Heart left ventricle (tissue), 16 donors: ENCODE data around the gene LYG1. TPM values are rescaled to one million over a fixed set of nuclear protein-coding genes. Genes with fewer than 3 reads are reported as not detected.

Source experiments
- ATAC-seq, 4 donors: fragments of 200-7000 bp; cut with Tn5 transposase; one replicate each; pipeline ENCODE4 v1.9.1; 2020 to 2022; ENCODE audit warnings: moderate library complexity in 4 of 4, mild to moderate bottlenecking in 3 of 4, moderate number of reproducible peaks in 1 of 4
- DNase-seq, 5 donors: peaks; one replicate each; pipeline ENCODE4 v3.0.0-alpha.2; 2020
- H3K27ac ChIP-seq, 12 donors: fragments of 200-600 bp; sonication (generic) in 4 of 12; one replicate each; pipeline versions ENCODE4 v1.5.0 to v1.8.0; 2016 to 2022; ENCODE audit warnings: mild to moderate bottlenecking in 2 of 12
- H3K27me3 ChIP-seq, 9 donors: fragments of 200-600 bp; sonication (generic) in 2 of 9; one replicate each; pipeline versions ENCODE4 v1.5.1 to v1.8.0; 2016 to 2022; ENCODE audit warnings: mild to moderate bottlenecking in 3 of 9
- H3K36me3 ChIP-seq, 9 donors: fragments of 200-600 bp; sonication (generic) in 2 of 9; one replicate each; pipeline versions ENCODE4 v1.5.0 to v1.8.0; 2018 to 2022; ENCODE audit warnings: mild to moderate bottlenecking in 2 of 9
- H3K4me1 ChIP-seq, 12 donors: fragments of 200-600 bp; sonication (generic) in 4 of 12; one replicate each; pipeline versions ENCODE4 v1.5.0 to v1.8.0; 2016 to 2022; ENCODE audit warnings: mild to moderate bottlenecking in 3 of 12
- H3K4me3 ChIP-seq, 12 donors: fragments of 200-600 bp; sonication (generic) in 4 of 12; one replicate each; pipeline versions ENCODE4 v1.5.0 to v1.8.0; 2017 to 2022; ENCODE audit warnings: mild to moderate bottlenecking in 9 of 12, moderate library complexity in 4 of 12
- H3K9me3 ChIP-seq, 12 donors: fragments of 200-600 bp; sonication (generic) in 4 of 12; one replicate each; pipeline versions ENCODE4 v1.5.0 to v1.8.0; 2016 to 2022; ENCODE audit warnings: mild to moderate bottlenecking in 1 of 12
- CTCF ChIP-seq, 12 donors: fragments of 200-600 bp; sonication (generic) in 4 of 12; IDR thresholded peaks; one replicate each; pipeline versions ENCODE4 v1.5.0 to v1.8.0; 2018 to 2022; ENCODE audit warnings: antibody characterized with exemption in 12 of 12, mild to moderate bottlenecking in 5 of 12
- POLR2A ChIP-seq, 2 donors: fragments of 450-650 bp; IDR thresholded peaks; one replicate each; pipeline ENCODE4 v1.6.1; 2017; ENCODE audit warnings: antibody characterized with exemption in 2 of 2, mild to moderate bottlenecking in 2 of 2, moderate library complexity in 2 of 2
- WGBS, 4 donors: extraction: QIAGEN DNeasy Blood & Tissue Kit in 2 of 4; methylation state at CpG; one replicate each; pipeline versions ENCODE4 v1.1.5 to v1.1.7; 2013 to 2018; 5-methylcytosine and 5-hydroxymethylcytosine counted together
- intact Hi-C, 10 donors: fragments of 100-400 bp; cut with DNase I; formaldehyde crosslinking; loops; one replicate each; pipeline versions ENCODE4 v1.11.1 to v1.14.2; 2022
- polyA plus RNA-seq, 2 donors: library from polyadenylated mRNA; stranded (reverse); fragments of 200-250 nt; gene quantifications; one replicate each; pipeline ENCODE4 v1.2.3, GENCODE V29; 2013
- total RNA-seq, 9 donors: library from RNA; depleted of rRNA in 2 of 9; stranded (reverse); fragments of >200 nt in 2 of 9; fragmentation: NEBNext Ultra II Directional in 3 of 9; extraction: Animal tissue kit (Norgen Biotek cat#: 25700) in 3 of 9; gene quantifications; one replicate each; pipeline versions ENCODE4 v1.1.0 to v1.2.4, GENCODE V29; 2016 to 2023
- donor health status: ischemic (EF 13 %, LVEDD 7.1; RV severe dilation, severe dysfunction).
- donor health status: healthy with polysubstance abuse.
- donor health status: DM: no; HTN: yes; CAD: no.
- donor health status: DM: no; HTN: no; CAD: no.
- donor health status: ischemic (EF 25% LVEDD 6.9; RV normal size, moderate dysfunction).
- donor health status: ischemic (EF 25% LVEDD 5.7; RV mildly dilated, moderate dysfunction).
- donor health status: healthy.
- donor health status: DM: yes; HTN: yes; CAD: no.
- donor health status: ischemic (EF 35%, LVEDD 5.7; RV mildly dilated, moderate dysfunction).
- donor health status: nonischemic (EF 11% LVEDD 7.7; RV severe dilation, severe dysfunction).
- donor health status: DM: yes; HTN: yes; CAD: no.
- donor health status: PGD.
- donor health status: ischemic (EF 29% LVEDD 5.4; RV normal size, mild dysfunction).
- donor health status: nonischemic (EF 23%, LVEDD 6.1; RV moderate dilation, normal function).

The LYG1 gene
- total and polyA plus RNA-seq, 11 donors, result 0.29 to 1.2 (median 0.57) TPM; not detected in 3

GRCh38 chr2:99317161-99317872 lies 16.3 kb upstream of the LYG1 start:
- DNase-seq (no peak), ATAC-seq (no peak)
- TF ChIP-seq CTCF (IDR thresholded peaks at IDR 0.05), result no peak
- TF ChIP-seq POLR2A (IDR thresholded peaks at IDR 0.05), result no peak
- no peaks in the 10 kb centered on the region for H3K27me3 ChIP-seq
- H3K4me1 ChIP-seq, result no peaks in the 10 kb centered on the region
- no peak overlapping the region for H3K4me3 ChIP-seq
- no peak overlapping the region for H3K27ac ChIP-seq
- H3K9me3 ChIP-seq, result peaks cover 0 to 9% (median 0%) of the 10 kb centered on the region in 12 donors
- 97 to 99% (median 98%) methylated on average over 9 of the region's 9 CpGs for WGBS, 4 donors
- peaks cover 0 to 56% (median 52%) of the 10 kb centered on the region in 9 donors for H3K36me3 ChIP-seq
- intact Hi-C loops, result no loop called here

- Histone ChIP-seq H3K27ac (no peak overlapping the region), H3K36me3 (peaks cover 0 to 22% (median 11%) of the 10 kb centered on the region in 9 donors), H3K4me3 (no peak overlapping the region), H3K27me3 (no peaks in the 10 kb centered on the region), H3K9me3 (no peaks in the 10 kb centered on the region), H3K4me1 (no peaks in the 10 kb centered on the region)
- 94 to 97% (median 97%) methylated on average over 7 of the region's 7 CpGs for WGBS, 4 donors
- no peak for TF ChIP-seq CTCF (IDR thresholded peaks at IDR 0.05)
- no peak for TF ChIP-seq POLR2A (IDR thresholded peaks at IDR 0.05)
- DNase-seq (no peak), ATAC-seq (no peak)
- intact Hi-C loops, result no loop called here
These were observed 1.4 kb downstream of the LYG1 start for GRCh38 chr2:99299580-99299979.

DNA sequence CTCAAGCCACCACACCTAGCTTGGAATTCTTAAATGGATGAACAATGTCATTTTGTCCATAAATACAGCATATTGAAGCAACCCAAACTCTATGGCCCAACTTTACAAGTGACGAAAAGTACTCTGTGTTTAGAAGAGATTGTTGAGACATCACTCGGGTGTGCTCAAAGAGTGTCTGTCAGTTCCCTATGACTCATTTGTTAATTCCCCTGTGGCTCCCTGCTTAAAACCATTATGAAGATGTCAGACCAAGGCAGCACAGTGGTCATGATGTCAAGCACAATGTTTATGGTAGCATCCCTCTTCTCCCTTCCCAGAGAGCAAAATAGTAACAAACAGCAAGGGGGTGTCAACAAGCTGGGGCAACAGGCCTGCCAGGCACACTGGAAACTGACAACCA lies 3.0 kb downstream of the LYG1 start:
- TF ChIP-seq POLR2A (IDR thresholded peaks at IDR 0.05), result no peak
- TF ChIP-seq CTCF (IDR thresholded peaks at IDR 0.05), result no peak
- H3K27me3 ChIP-seq, result no peaks in the 10 kb centered on the region
- H3K27ac ChIP-seq, result no peak overlapping the region
- H3K36me3 ChIP-seq, result peaks cover 0 to 14% (median 6%) of the 10 kb centered on the region in 9 donors
- no peak for ATAC-seq
- DNase-seq, result no peak
- intact Hi-C loops, result no loop called here
- H3K9me3 ChIP-seq, result no peaks in the 10 kb centered on the region
- 64 to 88% (median 77%) methylated on average over 2 of the region's 2 CpGs for WGBS, 4 donors
- H3K4me3 ChIP-seq, result no peak overlapping the region
- no peaks in the 10 kb centered on the region for H3K4me1 ChIP-seq

DNA sequence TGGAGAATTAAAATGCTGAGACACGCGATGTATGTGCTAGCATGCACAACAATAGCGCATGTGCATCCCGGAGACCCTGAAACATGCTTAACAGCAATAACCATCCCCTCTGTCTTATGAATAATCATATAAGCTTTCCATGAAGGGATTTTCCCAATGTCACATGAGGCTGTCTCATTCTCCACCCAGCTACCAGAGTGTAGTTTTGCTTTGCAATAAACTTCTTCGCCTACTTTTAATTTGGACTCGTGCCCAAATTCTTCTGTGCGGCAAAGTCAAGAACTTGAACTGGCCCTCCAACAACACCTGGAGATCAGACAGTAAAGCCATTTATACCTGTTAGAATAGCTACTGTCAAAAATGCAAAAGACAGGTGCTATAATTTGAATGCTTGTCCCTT lies 15.5 kb downstream of the LYG1 start:
- no peak for DNase-seq
- Histone ChIP-seq H3K4me3 (no peak overlapping the region), H3K4me1 (no peaks in the 10 kb centered on the region), H3K36me3 (peaks cover 0 to 37% (median 15%) of the 10 kb centered on the region in 9 donors), H3K27me3 (no peaks in the 10 kb centered on the region), H3K9me3 (peaks cover 0 to 3% (median 0%) of the 10 kb centered on the region in 12 donors), H3K27ac (no peak overlapping the region)
- intact Hi-C loops, result no loop called here
- WGBS, 4 donors, result 91 to 93% (median 92%) methylated on average over 7 of the region's 7 CpGs
- ATAC-seq, result no peak
- no peak for TF ChIP-seq POLR2A (IDR thresholded peaks at IDR 0.05)
- TF ChIP-seq CTCF (IDR thresholded peaks at IDR 0.05), result no peak
